Smooth muscle cell (in vitro differentiated cells): Measurements from ENCODE around the gene GPRC5A. TPM values are rescaled to one million over a fixed set of nuclear protein-coding genes. Genes with fewer than 3 reads are reported as not detected.
A peak's percentile ranks its signal among the peaks of the same experiment; 100 is the strongest.

Experiments used
- DNase-seq: peaks from one replicate; lab custom pipeline; 2025; ENCODE audit not compliant: unreplicated experiment; lab: John Stamatoyannopoulos, UW
- H2AFZ ChIP-seq: fragments of 200-600 bp; sonication (generic); 2 replicates; pipeline ENCODE4 v1.6.0; 2016; ENCODE audit warnings: antibody characterized with exemption, low read depth, mild to moderate bottlenecking
- H3F3A ChIP-seq: fragments of 200-600 bp; sonication (generic); 2 replicates; pipeline ENCODE4 v1.6.0; 2017; ENCODE audit warnings: antibody characterized with exemption, low read depth
- H3K27ac ChIP-seq: fragments of 200-600 bp; sonication (generic); 2 replicates; pipeline ENCODE4 v1.5.1; 2016; ENCODE audit warnings: low read depth, mild to moderate bottlenecking
- H3K27me3 ChIP-seq: fragments of 200-600 bp; sonication (generic); 2 replicates; pipeline ENCODE4 v1.6.1; 2016; ENCODE audit warnings: low read depth, mild to moderate bottlenecking
- H3K36me3 ChIP-seq: fragments of 200-600 bp; sonication (generic); 2 replicates; pipeline ENCODE4 v1.5.1; 2016; ENCODE audit warnings: low read depth
- H3K4me1 ChIP-seq: fragments of 200-600 bp; sonication (generic); 2 replicates; pipeline ENCODE4 v1.5.1; 2016; ENCODE audit warnings: low read depth
- H3K4me2 ChIP-seq: fragments of 200-600 bp; sonication (generic); 2 replicates; pipeline ENCODE4 v1.6.0; 2016; ENCODE audit warnings: mild to moderate bottlenecking
- H3K4me3 ChIP-seq: fragments of 200-600 bp; sonication (generic); 2 replicates; pipeline ENCODE4 v1.5.1; 2016; ENCODE audit warnings: mild to moderate bottlenecking
- H3K79me2 ChIP-seq: fragments of 200-600 bp; sonication (generic); 2 replicates; pipeline ENCODE4 v1.6.0; 2016; ENCODE audit warnings: low read depth, mild to moderate bottlenecking
- H3K9ac ChIP-seq: fragments of 200-600 bp; sonication (generic); 2 replicates; pipeline ENCODE4 v1.6.0; 2016; ENCODE audit warnings: low read depth
- H3K9me3 ChIP-seq: fragments of 200-600 bp; sonication (generic); replicated peaks from 2 replicates; pipeline ENCODE4 v1.5.1; 2016; ENCODE audit warnings: low read depth
- H4K20me1 ChIP-seq: fragments of 200-600 bp; sonication (generic); 2 replicates; pipeline ENCODE4 v1.6.0; 2016; ENCODE audit warnings: low read depth
- CTCF ChIP-seq: fragments of 200-600 bp; sonication (generic); IDR thresholded peaks from 2 replicates; pipeline ENCODE4 v1.5.1; 2017; ENCODE audit warnings: borderline replicate concordance, mild to moderate bottlenecking, antibody characterized with exemption; ENCODE audit not compliant: insufficient read depth, poor library complexity, severe bottlenecking
- WGBS: methylation state at CpG from one replicate; pipeline ENCODE4 v1.1.7; 2016; ENCODE audit warnings: low lambda C conversion rate; 5-methylcytosine and 5-hydroxymethylcytosine counted together
- polyA plus RNA-seq: library from polyadenylated mRNA; unstranded; fragments of >200 nt; fragmentation: Nextera tagmentation; extraction: Ambion mirVana; gene quantifications from 2 replicates; pipeline ENCODE4 v1.2.1, GENCODE V29; 2016
- total RNA-seq: library from RNA; depleted of rRNA; stranded (reverse); fragments of >200 nt; gene quantifications from 2 replicates; pipeline ENCODE4 v1.2.3, GENCODE V29; 2014

GPRC5A gene
- total and polyA plus RNA-seq, 2 experiments from 2014 or later: 13.6 to 39.2 TPM

GRCh38 chr12:12897302-12897701 lies 5.9 kb downstream of the GPRC5A start:
- Histone ChIP-seq H3K27ac (peak overlapping the region; percentile 80), H3K9ac (peak overlapping the region; percentile 56), H3K4me3 (no peak overlapping the region), H3K36me3 (no peaks in the 10 kb centered on the region), H3F3A (peaks cover 15% of the 10 kb centered on the region), H3K4me1 (peaks cover 11% of the 10 kb centered on the region), H4K20me1 (no peaks in the 10 kb centered on the region), H3K9me3 (no peaks in the 10 kb centered on the region), H2AFZ (no peak overlapping the region), H3K27me3 (no peaks in the 10 kb centered on the region), H3K4me2 (no peak overlapping the region), H3K79me2 (peaks cover 14% of the 10 kb centered on the region)
- 79% methylated on average over 6 of the region's 6 CpGs for WGBS
- no peak for DNase-seq
- TF ChIP-seq CTCF: no peak

GRCh38 chr12:12898136-12898717 lies 6.9 kb downstream of the GPRC5A start:
- Histone ChIP-seq H3K27ac (peak overlapping the region; percentile 99), H3K36me3 (no peaks in the 10 kb centered on the region), H3K9ac (peak overlapping the region; percentile 50), H3K79me2 (peaks cover 13% of the 10 kb centered on the region), H3K9me3 (no peaks in the 10 kb centered on the region), H3K4me3 (no peak overlapping the region), H3K27me3 (no peaks in the 10 kb centered on the region), H2AFZ (no peak overlapping the region), H3F3A (peaks cover 15% of the 10 kb centered on the region), H3K4me1 (peaks cover 11% of the 10 kb centered on the region), H3K4me2 (peak overlapping the region; percentile 1), H4K20me1 (no peaks in the 10 kb centered on the region)
- DNase-seq: no peak
- no peak for TF ChIP-seq CTCF
- WGBS: 83% methylated on average over 9 of the region's 9 CpGs

GRCh38 chr12:12898911-12899511 lies 7.6 kb downstream of the GPRC5A start:
- H3K27me3 ChIP-seq: no peaks in the 10 kb centered on the region
- H3K4me3 ChIP-seq: no peak overlapping the region
- H3K79me2 ChIP-seq: peaks cover 7% of the 10 kb centered on the region
- peak overlapping the region; percentile 89 for H3K9ac ChIP-seq
- H2AFZ ChIP-seq: no peak overlapping the region
- H3K9me3 ChIP-seq: no peaks in the 10 kb centered on the region
- H3K4me2 ChIP-seq: peak overlapping the region; percentile 1
- H3F3A ChIP-seq: peaks cover 15% of the 10 kb centered on the region
- peak overlapping the region; percentile 99 for H3K27ac ChIP-seq
- no peaks in the 10 kb centered on the region for H4K20me1 ChIP-seq
- no peak for TF ChIP-seq CTCF
- H3K36me3 ChIP-seq: no peaks in the 10 kb centered on the region
- 93% methylated on average over 8 of the region's 8 CpGs for WGBS
- no peak for DNase-seq
- peaks cover 11% of the 10 kb centered on the region for H3K4me1 ChIP-seq
